T47D (cell line): ENCODE results near the gene TTC38.

Source experiments
- DNase-seq, 2 experiments: peaks; one replicate each; pipeline versions ENCODE4 v3.0.0 to v3.0.0-alpha.2; 2011 to 2012; ENCODE audit warnings: low read depth in 1 of 2, low spot score in 1 of 2
- JUND ChIP-seq: IDR thresholded peaks from 2 replicates; pipeline ENCODE4 v1.6.1; 2012; ENCODE audit warnings: low read depth
- in situ Hi-C: cut with HindIII; loops from 2 replicates; pipeline ENCODE4 v1.10.0; 2016; ENCODE audit warnings: low sequenced_read_pairs, low pct_unique_long_range_greater_than_20kb

TTC38 gene

DNA sequence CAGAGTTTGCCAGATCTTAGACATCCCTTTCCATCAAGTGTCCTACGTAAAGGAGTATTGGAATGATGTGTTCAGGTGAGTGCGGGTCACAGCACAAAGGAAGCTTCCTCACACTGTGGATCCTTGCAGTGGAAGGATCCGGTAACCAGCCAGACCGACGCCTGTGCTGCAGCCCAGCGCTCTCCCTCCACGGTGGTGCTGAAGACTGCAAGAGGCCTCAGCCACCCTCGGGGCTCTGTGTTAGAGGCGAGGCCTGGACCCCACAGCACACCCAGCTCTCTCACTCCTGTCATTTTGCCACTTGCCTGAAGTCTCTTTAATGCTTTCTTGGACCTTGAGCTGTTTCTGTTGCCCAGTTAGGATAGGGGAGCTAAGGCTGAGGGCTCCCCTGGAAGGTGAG lies 70.1 kb downstream of the TTC38 start:
- no peak for TF ChIP-seq JUND
- no peak for DNase-seq
- in situ Hi-C loops = no loop called here

DNA sequence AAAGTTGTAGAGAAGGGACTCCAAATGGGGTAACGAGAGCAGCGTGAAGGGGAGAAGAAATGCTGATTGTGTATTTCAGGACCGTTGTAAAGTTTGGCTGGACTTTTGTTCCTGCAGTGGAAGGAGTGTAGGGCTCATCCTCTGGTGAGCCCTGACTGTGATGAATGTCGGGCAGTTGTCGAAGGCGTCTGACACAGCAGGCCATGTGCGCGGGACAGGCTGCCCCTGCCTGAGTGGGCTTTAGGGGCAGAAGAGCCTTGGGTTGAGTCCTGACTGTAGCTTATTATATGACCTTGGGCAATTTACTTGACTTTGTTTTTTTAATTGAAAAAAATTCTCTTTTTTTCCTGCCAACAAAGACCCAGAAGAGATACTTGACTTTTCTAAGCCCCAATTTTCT lies 70.8 kb downstream of the TTC38 start:
- DNase-seq = no peak
- TF ChIP-seq JUND = no peak
- in situ Hi-C loops = no loop called here

DNA sequence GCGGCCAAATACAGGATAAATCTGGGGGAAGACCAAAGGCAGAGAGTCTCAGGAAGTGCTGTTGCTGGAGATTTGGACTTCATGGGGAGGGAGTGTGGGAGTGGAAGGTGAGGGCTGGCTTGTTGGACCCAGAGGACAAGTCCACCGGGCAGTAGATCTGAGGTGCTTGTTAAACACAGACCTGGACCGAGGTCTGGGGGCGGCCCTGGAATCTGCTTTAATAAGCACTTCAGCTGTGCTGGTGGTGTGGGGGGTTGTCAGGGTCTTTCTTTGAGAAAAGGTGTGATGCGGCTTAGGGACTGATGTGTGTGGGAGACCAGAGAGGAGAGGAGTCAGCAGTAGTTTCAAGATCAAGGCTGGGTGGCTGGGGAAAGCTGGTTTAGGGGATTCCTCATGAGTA lies 72.1 kb downstream of the TTC38 start:
- no peak for TF ChIP-seq JUND
- in situ Hi-C loops = no loop called here
- DNase-seq = no peak

DNA sequence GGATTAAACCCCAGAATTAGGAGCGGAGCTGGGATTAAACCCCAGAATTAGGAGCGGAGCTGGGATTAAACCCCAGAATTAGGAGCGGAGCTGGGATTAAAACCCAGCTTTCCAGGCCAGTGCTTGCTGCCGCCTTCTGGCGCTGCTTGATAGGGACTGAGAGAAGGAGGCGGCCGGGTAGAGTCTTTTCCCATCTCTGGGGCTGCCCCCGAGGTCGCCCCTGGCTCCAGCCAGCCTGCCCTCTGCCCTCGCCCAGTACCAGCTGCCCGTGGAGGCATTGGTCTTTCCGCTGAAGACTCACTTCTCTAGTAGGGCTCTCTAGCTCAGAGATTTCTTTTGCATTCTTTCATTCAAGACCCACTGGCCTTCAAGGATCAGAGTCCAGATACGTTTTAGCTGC lies 72.9 kb downstream of the TTC38 start:
- no peak for TF ChIP-seq JUND
- in situ Hi-C loops = no loop called here
- no peak for DNase-seq
